Esophagus squamous epithelium (tissue), 4 donors: ENCODE measurements around the gene EIF2AK3.

ENCODE experiments used
- CTCF ChIP-seq, 6 experiments: fragments of 450-650 bp in 4 of 6; fragments of 200-600 bp in 2 of 6; sonication (generic) in 2 of 6; IDR thresholded peaks; one replicate each; pipeline ENCODE4 v1.5.1; 2016 to 2019; ENCODE audit warnings: antibody characterized with exemption in 6 of 6, mild to moderate bottlenecking in 4 of 6, moderate library complexity in 4 of 6
- POLR2A ChIP-seq, 4 donors: fragments of 450-650 bp; IDR thresholded peaks; one replicate each; pipeline ENCODE4 v1.6.1; 2017; ENCODE audit warnings: antibody characterized with exemption in 4 of 4, mild to moderate bottlenecking in 4 of 4, moderate library complexity in 3 of 4

GRCh38 chr2:88606371-88607030, 20.8 kb downstream of the EIF2AK3 start:
- TF ChIP-seq CTCF (IDR thresholded peaks at IDR 0.05) (no peak), POLR2A (IDR thresholded peaks at IDR 0.05) (no peak)
